HepG2 (cell line): ENCODE measurements around the gene PLCB2. TPM values are rescaled to one million over a fixed set of nuclear protein-coding genes. Genes with fewer than 3 reads are reported as not detected.
A peak's percentile ranks its signal among the peaks of the same experiment; 100 is the strongest.

ENCODE experiments used
- CREB1 ChIP-seq, 2 experiments: fragments of 450-650 bp in 1 of 2; IDR thresholded peaks; 2 replicates each; pipeline ENCODE4 v1.6.1; 2016 to 2017; ENCODE audit warnings: control low read depth in 1 of 2, mild to moderate bottlenecking in 1 of 2, missing compliant biosample characterization in 1 of 2, missing genetic modification characterization in 1 of 2
- KLF11 ChIP-seq: IDR thresholded peaks from 2 replicates; pipeline ENCODE4 v1.6.1; 2016; ENCODE audit warnings: missing compliant biosample characterization
- POGK ChIP-seq: sonication (generic); formaldehyde crosslinking; conservative IDR thresholded peaks from 2 replicates; pipeline ENCODE4 v1.8.0; 2022; ENCODE audit warnings: mild to moderate bottlenecking, moderate library complexity, missing genetic modification reagents
- SMC3 ChIP-seq: IDR thresholded peaks from 2 replicates; pipeline ENCODE4 v1.6.1; 2011; ENCODE audit warnings: low read length, improper control_type of control experiment
- XRCC5 ChIP-seq: fragments of 200-400 bp; formaldehyde crosslinking; optimal IDR thresholded peaks from 2 replicates; pipeline ENCODE3; 2017; ENCODE audit warnings: mild to moderate bottlenecking, low read length
- ZBTB14 ChIP-seq: sonication (generic); formaldehyde crosslinking; IDR thresholded peaks from 2 replicates; pipeline ENCODE4 v1.4.0; 2020; ENCODE audit warnings: missing genetic modification reagents
- ZNF460 ChIP-seq: sonication (generic); formaldehyde crosslinking; IDR thresholded peaks from 2 replicates; pipeline ENCODE4 v1.5.1; 2020; ENCODE audit warnings: missing genetic modification reagents, mild to moderate bottlenecking, borderline replicate concordance
- ZNF878 ChIP-seq: sonication (generic); formaldehyde crosslinking; IDR thresholded peaks from 2 replicates; pipeline ENCODE4 v1.8.1; 2023; ENCODE audit warnings: mild to moderate bottlenecking, missing genetic modification reagents, moderate library complexity
- polyA plus RNA-seq, 8 experiments: library from polyadenylated mRNA; depleted of rRNA in 3 of 8; stranded (reverse) in 7 of 8; unstranded in 1 of 8; fragments of >200 nt; fragmentation: Illumina TruSeq in 4 of 8; extraction: Trizol in 4 of 8; gene quantifications; 2 replicates each; pipeline versions ENCODE4 v1.2.1 to v1.2.3, GENCODE V29; 2011 to 2016; ENCODE audit warnings: low read depth in 4 of 8, missing spikeins in 1 of 8, mixed read lengths in 1 of 8; ENCODE audit not compliant: insufficient read depth in 1 of 8
- total RNA-seq, 5 experiments: library from RNA; depleted of rRNA; stranded (reverse); fragments of >200 nt; fragmentation: Illumina TruSeq; extraction: Trizol; gene quantifications; 2 replicates each; pipeline ENCODE4 v1.2.3, GENCODE V29; 2016; ENCODE audit warnings: low read depth in 1 of 5
- TF ChIP-seq, protein P1 (sequence below): sonication (generic); formaldehyde crosslinking; IDR thresholded peaks from 2 replicates; pipeline ENCODE4 v1.8.0; 2022; ENCODE audit warnings: mild to moderate bottlenecking, missing genetic modification reagents, moderate library complexity
- TF ChIP-seq, protein P2 (sequence below): sonication (generic); formaldehyde crosslinking; IDR thresholded peaks from 2 replicates; pipeline ENCODE4 v1.4.0; 2020; ENCODE audit warnings: mild to moderate bottlenecking, missing genetic modification reagents, borderline replicate concordance
- TF ChIP-seq, protein P3 (sequence below): sonication (generic); formaldehyde crosslinking; IDR thresholded peaks from 2 replicates; pipeline ENCODE4 v1.4.0; 2020; ENCODE audit warnings: mild to moderate bottlenecking, missing genetic modification reagents

PLCB2 gene
- total and polyA plus RNA-seq, 2 of the 13 experiments (the other 11 are each of a cell fraction or from before 2014, with no cell fraction given) = 0.11 TPM; not detected in 1

DNA sequence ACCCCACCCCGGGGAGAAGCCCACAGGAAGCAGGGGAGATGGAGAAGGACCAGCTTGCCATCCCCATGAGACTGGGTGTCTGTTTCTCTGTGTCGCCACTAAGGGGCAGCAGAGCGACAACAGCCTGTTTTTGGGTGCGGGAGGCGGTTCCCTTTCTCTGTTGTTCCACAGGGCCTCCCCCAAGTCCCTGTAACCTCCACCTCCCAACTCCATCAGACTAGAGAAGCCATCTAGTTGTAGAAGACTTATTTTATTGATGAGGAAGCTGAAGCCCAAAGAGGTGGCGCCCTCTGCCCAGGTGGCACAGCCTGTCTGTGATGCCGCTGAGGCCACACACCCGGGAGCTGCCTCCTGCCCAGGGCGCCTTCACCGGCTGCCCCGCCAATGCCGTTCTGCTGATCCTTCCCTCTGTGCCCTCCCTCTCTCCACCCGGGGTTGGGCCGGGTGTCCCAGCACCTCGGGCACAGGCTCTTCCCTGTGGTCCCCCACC, 36.9 kb upstream of the PLCB2 start (continued):
- no peak for TF ChIP-seq CREB1 (IDR thresholded peaks at IDR 0.05)
- TF ChIP-seq CREB1 (CRISPR knock-in tag; IDR thresholded peaks at IDR 0.05) = no peak
- TF ChIP-seq, protein P1, sequence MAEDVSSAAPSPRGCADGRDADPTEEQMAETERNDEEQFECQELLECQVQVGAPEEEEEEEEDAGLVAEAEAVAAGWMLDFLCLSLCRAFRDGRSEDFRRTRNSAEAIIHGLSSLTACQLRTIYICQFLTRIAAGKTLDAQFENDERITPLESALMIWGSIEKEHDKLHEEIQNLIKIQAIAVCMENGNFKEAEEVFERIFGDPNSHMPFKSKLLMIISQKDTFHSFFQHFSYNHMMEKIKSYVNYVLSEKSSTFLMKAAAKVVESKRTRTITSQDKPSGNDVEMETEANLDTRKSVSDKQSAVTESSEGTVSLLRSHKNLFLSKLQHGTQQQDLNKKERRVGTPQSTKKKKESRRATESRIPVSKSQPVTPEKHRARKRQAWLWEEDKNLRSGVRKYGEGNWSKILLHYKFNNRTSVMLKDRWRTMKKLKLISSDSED (CRISPR knock-in tag) = no peak
- no peak for TF ChIP-seq POGK
- no peak for TF ChIP-seq ZNF878 (CRISPR knock-in tag)
- TF ChIP-seq ZNF460 (CRISPR knock-in tag) = no peak
- TF ChIP-seq KLF11 (CRISPR knock-in tag) = no peak
- TF ChIP-seq, protein P2, sequence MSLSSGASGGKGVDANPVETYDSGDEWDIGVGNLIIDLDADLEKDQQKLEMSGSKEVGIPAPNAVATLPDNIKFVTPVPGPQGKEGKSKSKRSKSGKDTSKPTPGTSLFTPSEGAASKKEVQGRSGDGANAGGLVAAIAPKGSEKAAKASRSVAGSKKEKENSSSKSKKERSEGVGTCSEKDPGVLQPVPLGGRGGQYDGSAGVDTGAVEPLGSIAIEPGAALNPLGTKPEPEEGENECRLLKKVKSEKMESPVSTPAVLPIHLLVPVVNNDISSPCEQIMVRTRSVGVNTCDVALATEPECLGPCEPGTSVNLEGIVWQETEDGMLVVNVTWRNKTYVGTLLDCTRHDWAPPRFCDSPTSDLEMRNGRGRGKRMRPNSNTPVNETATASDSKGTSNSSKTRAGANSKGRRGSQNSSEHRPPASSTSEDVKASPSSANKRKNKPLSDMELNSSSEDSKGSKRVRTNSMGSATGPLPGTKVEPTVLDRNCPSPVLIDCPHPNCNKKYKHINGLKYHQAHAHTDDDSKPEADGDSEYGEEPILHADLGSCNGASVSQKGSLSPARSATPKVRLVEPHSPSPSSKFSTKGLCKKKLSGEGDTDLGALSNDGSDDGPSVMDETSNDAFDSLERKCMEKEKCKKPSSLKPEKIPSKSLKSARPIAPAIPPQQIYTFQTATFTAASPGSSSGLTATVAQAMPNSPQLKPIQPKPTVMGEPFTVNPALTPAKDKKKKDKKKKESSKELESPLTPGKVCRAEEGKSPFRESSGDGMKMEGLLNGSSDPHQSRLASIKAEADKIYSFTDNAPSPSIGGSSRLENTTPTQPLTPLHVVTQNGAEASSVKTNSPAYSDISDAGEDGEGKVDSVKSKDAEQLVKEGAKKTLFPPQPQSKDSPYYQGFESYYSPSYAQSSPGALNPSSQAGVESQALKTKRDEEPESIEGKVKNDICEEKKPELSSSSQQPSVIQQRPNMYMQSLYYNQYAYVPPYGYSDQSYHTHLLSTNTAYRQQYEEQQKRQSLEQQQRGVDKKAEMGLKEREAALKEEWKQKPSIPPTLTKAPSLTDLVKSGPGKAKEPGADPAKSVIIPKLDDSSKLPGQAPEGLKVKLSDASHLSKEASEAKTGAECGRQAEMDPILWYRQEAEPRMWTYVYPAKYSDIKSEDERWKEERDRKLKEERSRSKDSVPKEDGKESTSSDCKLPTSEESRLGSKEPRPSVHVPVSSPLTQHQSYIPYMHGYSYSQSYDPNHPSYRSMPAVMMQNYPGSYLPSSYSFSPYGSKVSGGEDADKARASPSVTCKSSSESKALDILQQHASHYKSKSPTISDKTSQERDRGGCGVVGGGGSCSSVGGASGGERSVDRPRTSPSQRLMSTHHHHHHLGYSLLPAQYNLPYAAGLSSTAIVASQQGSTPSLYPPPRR (CRISPR knock-in tag) = no peak
- peak; percentile 77 for TF ChIP-seq XRCC5
- no peak for TF ChIP-seq ZBTB14 (CRISPR knock-in tag)
- TF ChIP-seq, protein P3, sequence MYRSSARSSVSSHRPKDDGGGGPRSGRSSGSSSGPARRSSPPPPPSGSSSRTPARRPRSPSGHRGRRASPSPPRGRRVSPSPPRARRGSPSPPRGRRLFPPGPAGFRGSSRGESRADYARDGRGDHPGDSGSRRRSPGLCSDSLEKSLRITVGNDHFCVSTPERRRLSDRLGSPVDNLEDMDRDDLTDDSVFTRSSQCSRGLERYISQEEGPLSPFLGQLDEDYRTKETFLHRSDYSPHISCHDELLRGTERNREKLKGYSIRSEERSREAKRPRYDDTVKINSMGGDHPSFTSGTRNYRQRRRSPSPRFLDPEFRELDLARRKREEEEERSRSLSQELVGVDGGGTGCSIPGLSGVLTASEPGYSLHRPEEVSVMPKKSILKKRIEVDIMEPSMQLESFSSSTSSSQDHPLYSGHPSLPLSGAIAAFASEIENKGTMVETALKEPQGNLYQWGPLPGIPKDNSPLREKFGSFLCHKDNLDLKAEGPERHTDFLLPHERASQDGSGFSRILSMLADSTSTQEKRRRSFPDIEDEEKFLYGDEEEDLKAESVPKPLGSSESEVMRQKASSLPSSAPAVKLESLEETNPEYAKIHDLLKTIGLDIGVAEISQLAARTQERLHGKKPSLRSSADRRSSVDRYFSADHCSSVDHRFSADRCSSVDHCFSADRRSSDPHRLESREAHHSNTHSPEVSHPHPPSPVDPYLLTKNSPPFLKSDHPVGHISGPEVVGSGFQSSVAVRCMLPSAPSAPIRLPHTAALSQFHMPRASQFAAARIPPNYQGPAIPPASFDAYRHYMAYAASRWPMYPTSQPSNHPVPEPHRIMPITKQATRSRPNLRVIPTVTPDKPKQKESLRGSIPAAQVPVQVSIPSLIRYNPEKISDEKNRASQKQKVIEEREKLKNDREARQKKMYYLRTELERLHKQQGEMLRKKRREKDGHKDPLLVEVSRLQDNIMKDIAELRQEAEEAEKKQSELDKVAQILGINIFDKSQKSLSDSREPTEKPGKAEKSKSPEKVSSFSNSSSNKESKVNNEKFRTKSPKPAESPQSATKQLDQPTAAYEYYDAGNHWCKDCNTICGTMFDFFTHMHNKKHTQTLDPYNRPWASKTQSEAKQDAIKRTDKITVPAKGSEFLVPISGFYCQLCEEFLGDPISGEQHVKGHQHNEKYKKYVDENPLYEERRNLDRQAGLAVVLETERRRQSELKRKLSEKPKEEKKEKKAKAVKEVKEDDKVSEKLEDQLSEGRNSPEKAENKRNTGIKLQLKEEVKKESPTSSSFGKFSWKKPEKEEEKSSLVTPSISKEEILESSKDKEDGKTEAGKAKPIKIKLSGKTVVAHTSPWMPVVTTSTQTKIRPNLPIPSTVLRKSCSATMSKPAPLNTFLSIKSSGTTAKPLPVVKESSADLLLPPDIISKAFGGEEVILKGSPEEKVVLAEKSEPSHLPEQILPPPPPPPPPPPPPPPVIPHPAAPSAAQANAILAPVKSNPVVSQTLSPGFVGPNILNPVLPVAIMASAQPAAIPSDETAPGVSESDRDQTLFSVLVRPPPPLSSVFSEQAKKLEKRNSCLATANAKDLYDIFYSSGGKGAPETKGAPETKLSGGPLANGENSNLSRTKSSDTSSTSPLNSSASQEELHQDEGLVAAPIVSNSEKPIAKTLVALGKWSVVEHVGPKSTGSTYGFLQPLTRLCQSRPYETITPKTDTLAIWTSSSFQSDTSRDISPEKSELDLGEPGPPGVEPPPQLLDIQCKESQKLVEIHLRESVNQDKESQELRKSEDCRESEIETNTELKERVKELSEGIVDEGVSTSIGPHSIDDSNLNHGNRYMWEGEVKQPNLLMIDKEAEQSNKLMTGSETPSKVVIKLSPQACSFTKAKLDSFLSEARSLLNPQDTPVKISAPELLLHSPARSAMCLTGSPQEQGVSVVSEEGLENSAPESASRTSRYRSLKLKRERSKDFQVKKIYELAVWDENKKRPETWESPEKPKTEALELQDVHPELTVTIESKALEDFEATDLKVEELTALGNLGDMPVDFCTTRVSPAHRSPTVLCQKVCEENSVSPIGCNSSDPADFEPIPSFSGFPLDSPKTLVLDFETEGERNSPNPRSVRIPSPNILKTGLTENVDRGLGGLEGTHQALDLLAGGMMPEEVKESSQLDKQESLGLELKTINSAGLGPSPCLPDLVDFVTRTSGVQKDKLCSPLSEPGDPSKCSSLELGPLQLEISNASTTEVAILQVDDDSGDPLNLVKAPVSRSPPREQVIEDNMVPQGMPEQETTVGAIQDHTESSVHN (CRISPR knock-in tag) = no peak
- peak; percentile 60 for TF ChIP-seq SMC3
